Measurements from ENCODE around the gene MAP2K5.

GRCh38 chr15:67741308-67741707 is 198.8 kb downstream of the MAP2K5 start:
- TF ChIP-seq, protein P1, sequence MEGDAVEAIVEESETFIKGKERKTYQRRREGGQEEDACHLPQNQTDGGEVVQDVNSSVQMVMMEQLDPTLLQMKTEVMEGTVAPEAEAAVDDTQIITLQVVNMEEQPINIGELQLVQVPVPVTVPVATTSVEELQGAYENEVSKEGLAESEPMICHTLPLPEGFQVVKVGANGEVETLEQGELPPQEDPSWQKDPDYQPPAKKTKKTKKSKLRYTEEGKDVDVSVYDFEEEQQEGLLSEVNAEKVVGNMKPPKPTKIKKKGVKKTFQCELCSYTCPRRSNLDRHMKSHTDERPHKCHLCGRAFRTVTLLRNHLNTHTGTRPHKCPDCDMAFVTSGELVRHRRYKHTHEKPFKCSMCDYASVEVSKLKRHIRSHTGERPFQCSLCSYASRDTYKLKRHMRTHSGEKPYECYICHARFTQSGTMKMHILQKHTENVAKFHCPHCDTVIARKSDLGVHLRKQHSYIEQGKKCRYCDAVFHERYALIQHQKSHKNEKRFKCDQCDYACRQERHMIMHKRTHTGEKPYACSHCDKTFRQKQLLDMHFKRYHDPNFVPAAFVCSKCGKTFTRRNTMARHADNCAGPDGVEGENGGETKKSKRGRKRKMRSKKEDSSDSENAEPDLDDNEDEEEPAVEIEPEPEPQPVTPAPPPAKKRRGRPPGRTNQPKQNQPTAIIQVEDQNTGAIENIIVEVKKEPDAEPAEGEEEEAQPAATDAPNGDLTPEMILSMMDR (IDR thresholded peaks at IDR 0.05) = no peak
- TF ChIP-seq EP300 (IDR thresholded peaks at IDR 0.05) (no peak), POLR2AphosphoS5 (IDR thresholded peaks at IDR 0.05) (no peak)
